Activated CD8-positive, alpha-beta T cell treated with anti-CD3 and anti-CD28 coated beads for 36 hours (primary cell): ENCODE measurements around the gene HRH1. TPM values are rescaled to one million over a fixed set of nuclear protein-coding genes. Genes with fewer than 3 reads are reported as not detected.
A peak's percentile ranks its signal among the peaks of the same experiment; 100 is the strongest.

ENCODE experiments used
- ATAC-seq: fragments of 200-7000 bp; cut with Tn5 transposase; one replicate; pipeline ENCODE4 v1.10.0; 2021; ENCODE audit warnings: mild to moderate bottlenecking, moderate library complexity
- CTCF ChIA-PET: fragments of 350-600 bp; sonication (Branson Sonifier 250); formaldehyde crosslinking; loops from one replicate; lab custom pipeline; 2021; ENCODE audit warnings: antibody characterized with exemption; lab: Charles Lee
- POLR2A ChIA-PET: fragments of 350-600 bp; sonication (Branson Sonifier 250); formaldehyde crosslinking; loops from one replicate; lab custom pipeline; 2021; ENCODE audit warnings: antibody characterized with exemption; lab: Charles Lee
- DNase-seq: peaks from one replicate; pipeline ENCODE4 v3.0.0-alpha.2; 2020
- H3K27ac Mint-ChIP-seq: one replicate; pipeline ENCODE4 v1.8.0; 2021; ENCODE audit warnings: mild to moderate bottlenecking, mixed read lengths
- H3K27me3 Mint-ChIP-seq: one replicate; pipeline ENCODE4 v1.8.0; 2021; ENCODE audit warnings: mixed read lengths
- H3K36me3 Mint-ChIP-seq: one replicate; pipeline ENCODE4 v1.8.0; 2021; ENCODE audit warnings: low read depth, mixed read lengths
- H3K4me1 Mint-ChIP-seq: one replicate; pipeline ENCODE4 v1.8.0; 2021; ENCODE audit warnings: low read depth, mixed read lengths
- H3K4me3 Mint-ChIP-seq: one replicate; pipeline ENCODE4 v1.8.0; 2021; ENCODE audit warnings: mild to moderate bottlenecking, moderate library complexity, mixed read lengths
- H3K9me3 Mint-ChIP-seq: one replicate; pipeline ENCODE4 v1.8.0; 2021; ENCODE audit warnings: mixed read lengths
- intact Hi-C: fragments of 100-400 bp; cut with micrococcal nuclease; formaldehyde crosslinking; loops from one replicate; pipeline ENCODE4 v1.10.0; 2022
- total RNA-seq, 2 experiments: library from RNA; stranded (reverse); gene quantifications; one replicate each; pipeline ENCODE4 v1.2.3, GENCODE V29; 2021
- TF ChIP-seq, protein P1 (sequence below): fragments of 200-600 bp; IDR thresholded peaks from one replicate; pipeline ENCODE4 v1.8.0; 2022; ENCODE audit warnings: antibody characterized with exemption, mild to moderate bottlenecking

HRH1 gene
- total RNA-seq, 2 experiments from 2014 or later, result 0.34 to 0.59 TPM

DNA sequence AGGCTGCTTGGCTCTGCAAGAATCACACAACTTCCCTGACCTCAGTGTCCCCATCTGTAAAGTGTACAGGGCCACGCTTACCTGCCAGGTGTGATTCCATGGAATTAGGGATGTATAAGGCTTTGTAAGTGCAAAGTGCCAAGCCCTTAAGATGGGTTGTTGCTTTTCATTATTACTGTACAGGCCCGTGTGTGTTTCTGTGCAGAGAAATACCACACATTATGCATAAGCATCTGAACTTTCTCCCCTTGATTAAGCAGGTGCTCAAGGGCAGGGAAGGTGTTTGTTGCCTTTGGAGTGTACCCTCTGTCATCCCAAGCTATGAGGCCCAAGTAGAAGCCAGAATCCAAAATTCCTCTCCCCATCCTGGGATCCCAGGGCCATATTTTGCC is 13.6 kb upstream of the HRH1 start:
- no peak for DNase-seq
- Mint-ChIP-seq H3K9me3 (no peaks in the 10 kb centered on the region), H3K4me1 (peaks cover 12% of the 10 kb centered on the region), H3K4me3 (no peak overlapping the region), H3K36me3 (no peaks in the 10 kb centered on the region), H3K27ac (peak overlapping the region; percentile 31), H3K27me3 (peaks cover 21% of the 10 kb centered on the region)
- TF ChIP-seq, protein P1, sequence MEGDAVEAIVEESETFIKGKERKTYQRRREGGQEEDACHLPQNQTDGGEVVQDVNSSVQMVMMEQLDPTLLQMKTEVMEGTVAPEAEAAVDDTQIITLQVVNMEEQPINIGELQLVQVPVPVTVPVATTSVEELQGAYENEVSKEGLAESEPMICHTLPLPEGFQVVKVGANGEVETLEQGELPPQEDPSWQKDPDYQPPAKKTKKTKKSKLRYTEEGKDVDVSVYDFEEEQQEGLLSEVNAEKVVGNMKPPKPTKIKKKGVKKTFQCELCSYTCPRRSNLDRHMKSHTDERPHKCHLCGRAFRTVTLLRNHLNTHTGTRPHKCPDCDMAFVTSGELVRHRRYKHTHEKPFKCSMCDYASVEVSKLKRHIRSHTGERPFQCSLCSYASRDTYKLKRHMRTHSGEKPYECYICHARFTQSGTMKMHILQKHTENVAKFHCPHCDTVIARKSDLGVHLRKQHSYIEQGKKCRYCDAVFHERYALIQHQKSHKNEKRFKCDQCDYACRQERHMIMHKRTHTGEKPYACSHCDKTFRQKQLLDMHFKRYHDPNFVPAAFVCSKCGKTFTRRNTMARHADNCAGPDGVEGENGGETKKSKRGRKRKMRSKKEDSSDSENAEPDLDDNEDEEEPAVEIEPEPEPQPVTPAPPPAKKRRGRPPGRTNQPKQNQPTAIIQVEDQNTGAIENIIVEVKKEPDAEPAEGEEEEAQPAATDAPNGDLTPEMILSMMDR, result no peak
- intact Hi-C loops, result no loop called here
- ChIA-PET POLR2A (no interaction called here), CTCF (no interaction called here)
- peak; percentile 55 for ATAC-seq

- Mint-ChIP-seq H3K4me3 (no peak overlapping the region), H3K9me3 (no peaks in the 10 kb centered on the region), H3K27ac (no peak overlapping the region), H3K36me3 (no peaks in the 10 kb centered on the region), H3K4me1 (peaks cover 12% of the 10 kb centered on the region), H3K27me3 (peaks cover 39% of the 10 kb centered on the region)
- CTCF ChIA-PET, result no interaction called here
- intact Hi-C loops, result no loop called here
- POLR2A ChIA-PET, result no interaction called here
- DNase-seq (no peak), ATAC-seq (no peak)
- TF ChIP-seq, protein P1, result no peak
Observed at GRCh38 chr3:11143476-11143875, 10.8 kb upstream of the HRH1 start.

GRCh38 chr3:11144996-11145395 is 9.3 kb upstream of the HRH1 start:
- intact Hi-C loops, result no loop called here
- ATAC-seq, result no peak
- H3K27me3 Mint-ChIP-seq, result peaks cover 36% of the 10 kb centered on the region
- peaks cover 11% of the 10 kb centered on the region for H3K4me1 Mint-ChIP-seq
- no peaks in the 10 kb centered on the region for H3K9me3 Mint-ChIP-seq
- ChIA-PET CTCF (no interaction called here), POLR2A (no interaction called here)
- H3K36me3 Mint-ChIP-seq, result no peaks in the 10 kb centered on the region
- no peak for DNase-seq
- TF ChIP-seq, protein P1, result no peak
- no peak overlapping the region for H3K4me3 Mint-ChIP-seq
- H3K27ac Mint-ChIP-seq, result no peak overlapping the region

DNA sequence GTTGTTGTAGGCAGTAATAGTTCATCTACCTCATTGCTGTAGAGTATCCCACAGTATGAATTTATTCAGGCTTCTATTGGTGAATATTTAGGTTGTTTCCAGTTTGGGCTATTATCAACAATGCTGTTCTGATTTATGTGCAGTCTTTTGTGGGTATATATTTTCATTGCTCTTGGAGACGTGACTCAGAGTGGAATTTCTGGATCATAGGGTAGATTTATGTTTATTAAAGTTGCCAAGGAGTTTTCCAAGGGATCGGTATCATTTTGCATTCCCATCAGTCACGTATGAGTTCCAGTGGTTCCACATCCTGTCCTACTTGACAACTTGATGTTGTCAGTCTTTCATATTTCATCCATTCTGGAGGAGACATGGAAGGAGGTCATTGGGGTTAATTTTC is 8.4 kb upstream of the HRH1 start:
- ChIA-PET CTCF (no interaction called here), POLR2A (no interaction called here)
- H3K27me3 Mint-ChIP-seq, result peaks cover 35% of the 10 kb centered on the region
- DNase-seq (no peak), ATAC-seq (no peak)
- H3K27ac Mint-ChIP-seq, result no peak overlapping the region
- intact Hi-C loops, result no loop called here
- TF ChIP-seq, protein P1, result no peak
- no peaks in the 10 kb centered on the region for H3K9me3 Mint-ChIP-seq
- H3K4me1 Mint-ChIP-seq, result peaks cover 2% of the 10 kb centered on the region
- no peak overlapping the region for H3K4me3 Mint-ChIP-seq
- H3K36me3 Mint-ChIP-seq, result no peaks in the 10 kb centered on the region

DNA sequence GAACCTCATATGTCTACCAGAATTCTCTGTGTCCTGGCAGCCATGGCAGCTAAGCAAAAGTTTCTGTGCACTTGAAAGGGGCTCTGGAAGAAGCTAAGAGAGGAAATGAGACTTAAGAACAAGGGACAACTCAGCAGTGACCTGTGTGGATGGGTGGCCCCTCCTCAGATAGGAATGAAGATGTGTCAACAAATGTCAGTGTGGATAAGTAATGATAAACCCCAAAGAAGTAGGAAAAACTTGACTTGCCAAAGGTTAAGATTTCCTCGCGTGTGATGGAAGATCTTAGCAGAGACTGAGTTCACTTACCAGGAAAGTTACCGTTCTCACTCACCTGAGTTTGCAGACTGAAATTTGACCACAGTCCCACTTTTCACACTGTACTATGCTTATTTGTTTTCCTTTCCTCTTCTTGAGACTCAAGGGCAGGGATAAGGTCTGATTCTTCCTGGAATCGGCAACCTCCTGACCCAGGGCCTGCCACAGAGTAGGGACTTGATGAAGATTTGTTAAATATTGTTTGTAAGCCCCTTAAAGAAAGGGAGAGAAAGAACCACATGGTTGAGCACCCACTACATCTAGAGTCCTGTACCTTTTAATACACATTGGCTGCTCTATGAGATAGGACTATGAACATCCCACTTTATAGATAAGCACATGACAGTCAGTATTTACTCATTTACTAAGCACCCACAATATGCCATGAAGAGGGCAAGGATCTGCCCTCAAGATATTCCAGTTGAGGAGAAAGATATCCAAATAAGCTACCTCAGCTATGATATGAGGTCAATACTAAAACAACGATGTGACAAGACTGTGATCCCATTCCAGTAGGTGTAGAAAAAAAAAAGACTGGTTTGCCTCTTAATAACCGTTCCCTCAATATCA is 7.3 kb upstream of the HRH1 start:
- intact Hi-C loops, result no loop called here
- DNase-seq (no peak), ATAC-seq (no peak)
- no peak overlapping the region for H3K27ac Mint-ChIP-seq
- no peak overlapping the region for H3K4me3 Mint-ChIP-seq
- H3K4me1 Mint-ChIP-seq, result no peaks in the 10 kb centered on the region
- ChIA-PET POLR2A (no interaction called here), CTCF (interaction anchor here (0.7 kb wide), 1 partner anchor 90 kb away, joined by 3 read pairs; no protein-coding TSS in a partner anchor)
- no peaks in the 10 kb centered on the region for H3K36me3 Mint-ChIP-seq
- H3K27me3 Mint-ChIP-seq, result peaks cover 39% of the 10 kb centered on the region
- H3K9me3 Mint-ChIP-seq, result no peaks in the 10 kb centered on the region
- TF ChIP-seq, protein P1, result no peak
